ENCODE results near the gene XRCC6. TPM values are rescaled to one million over a fixed set of nuclear protein-coding genes. Genes with fewer than 3 reads are reported as not detected.

Gene XRCC6
- total and polyA plus RNA-seq, 9 of the 15 experiments (the other 6 are each of a cell fraction or from before 2014, with no cell fraction given) = 151 to 440 (median 318) TPM

GRCh38 chr22:41688365-41689211, 67.5 kb downstream of the XRCC6 start, which contains the start of gene SNU13 (continued):
- TF ChIP-seq ZMIZ1 (IDR thresholded peaks at IDR 0.05; ENCODE audit: low read depth in 2 of 2, low read length in 2 of 2) = no peak
- TF ChIP-seq, protein P1, sequence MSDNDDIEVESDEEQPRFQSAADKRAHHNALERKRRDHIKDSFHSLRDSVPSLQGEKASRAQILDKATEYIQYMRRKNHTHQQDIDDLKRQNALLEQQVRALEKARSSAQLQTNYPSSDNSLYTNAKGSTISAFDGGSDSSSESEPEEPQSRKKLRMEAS (CRISPR knock-in tag; IDR thresholded peaks at IDR 0.05) = peak; percentile 71
- no peak for TF ChIP-seq DMBX1 (CRISPR knock-in tag; IDR thresholded peaks at IDR 0.05; ENCODE audit: borderline replicate concordance)
- no peak for TF ChIP-seq ZNF512 (tag; IDR thresholded peaks at IDR 0.05)
- TF ChIP-seq ZBTB9 (CRISPR knock-in tag; IDR thresholded peaks at IDR 0.05) = no peak
- no peak for TF ChIP-seq ZNF644 (tag; IDR thresholded peaks at IDR 0.05; ENCODE audit: low read depth)
- no peak for TF ChIP-seq ZNF586 (CRISPR knock-in tag; conservative IDR thresholded peaks at IDR 0.05)
- no peak for TF ChIP-seq CEBPZ (IDR thresholded peaks at IDR 0.05; ENCODE audit: borderline replicate concordance, low read depth, low read length)
- TF ChIP-seq BRD4 (IDR thresholded peaks at IDR 0.05) = no peak
- no peak for TF ChIP-seq ELK1 (CRISPR knock-in tag; IDR thresholded peaks at IDR 0.05)
- no peak for TF ChIP-seq ZNF408 (CRISPR knock-in tag; IDR thresholded peaks at IDR 0.05; ENCODE audit: low read depth)
- TF ChIP-seq TAL1 (IDR thresholded peaks at IDR 0.05) = no peak
- peak; percentile 75 for TF ChIP-seq HMGN3 (IDR thresholded peaks at IDR 0.05; ENCODE audit: borderline replicate concordance, extremely low read depth, insufficient read length, low read depth, low read length)
- TF ChIP-seq L3MBTL2 (IDR thresholded peaks at IDR 0.05) = peak; percentile 72
- peak; percentile 89 for TF ChIP-seq GABPB1 (CRISPR knock-in tag; IDR thresholded peaks at IDR 0.05)

Measured in K562 (cell line).